Prostate gland (tissue), 2 donors: ENCODE data around the gene RAPGEF4. TPM values are rescaled to one million over a fixed set of nuclear protein-coding genes. Genes with fewer than 3 reads are reported as not detected.

Experiments used
- DNase-seq: peaks from one replicate; pipeline ENCODE4 v3.0.0-alpha.2; 2019; ENCODE audit warnings: low spot score
- H3K27ac ChIP-seq, 2 donors: fragments of 200-600 bp; sonication (generic); 2 replicates each; pipeline ENCODE4 v1.5.1; 2017 to 2019
- H3K27me3 ChIP-seq: fragments of 200-600 bp; sonication (generic); replicated peaks from 2 replicates; pipeline ENCODE4 v1.5.1; 2019; ENCODE audit not compliant: insufficient read depth
- H3K36me3 ChIP-seq, 2 donors: fragments of 200-600 bp; sonication (generic); 1 replicate in 1 of 2; 2 replicates in 1 of 2; pipeline versions ENCODE4 v1.5.1 to v1.8.1; 2017 to 2019
- H3K4me1 ChIP-seq: fragments of 200-600 bp; sonication (generic); replicated peaks from 2 replicates; pipeline ENCODE4 v1.5.1; 2019
- H3K4me3 ChIP-seq, 2 donors: fragments of 200-600 bp; sonication (generic); 2 replicates each; pipeline ENCODE4 v1.5.1; 2017 to 2019
- H3K9me3 ChIP-seq: fragments of 200-600 bp; sonication (generic); 2 replicates; pipeline ENCODE4 v1.5.1; 2017
- CTCF ChIP-seq, 4 experiments: fragments of 200-600 bp in 2 of 4; fragments of 450-650 bp in 2 of 4; sonication (generic) in 2 of 4; IDR thresholded peaks; 1 replicate in 3 of 4; 2 replicates in 1 of 4; pipeline ENCODE4 v1.5.1; 2016 to 2019; ENCODE audit warnings: antibody characterized with exemption in 4 of 4, mild to moderate bottlenecking in 2 of 4, moderate library complexity in 2 of 4
- POLR2A ChIP-seq: fragments of 450-650 bp; IDR thresholded peaks from one replicate; pipeline ENCODE4 v1.6.1; 2016; ENCODE audit warnings: antibody characterized with exemption, mild to moderate bottlenecking
- POLR2AphosphoS5 ChIP-seq: sonication (generic); formaldehyde crosslinking; IDR thresholded peaks from one replicate; pipeline ENCODE4 v1.6.1; 2017; ENCODE audit warnings: antibody characterized with exemption
- WGBS: methylation state at CpG from one replicate; pipeline ENCODE4 v1.1.5; 2018; 5-methylcytosine and 5-hydroxymethylcytosine counted together
- intact Hi-C: fragments of 100-400 bp; cut with DNase I; formaldehyde crosslinking; loops from one replicate; pipeline ENCODE4 v1.14.2; 2022
- total RNA-seq, 2 donors: library from RNA; depleted of rRNA; stranded (reverse); fragments of >200 nt; gene quantifications; one replicate each; pipeline ENCODE4 v1.1.0, GENCODE V29; 2016

Gene RAPGEF4
- total RNA-seq, 2 donors from 2014 or later: 7.3 to 31.0 TPM

DNA sequence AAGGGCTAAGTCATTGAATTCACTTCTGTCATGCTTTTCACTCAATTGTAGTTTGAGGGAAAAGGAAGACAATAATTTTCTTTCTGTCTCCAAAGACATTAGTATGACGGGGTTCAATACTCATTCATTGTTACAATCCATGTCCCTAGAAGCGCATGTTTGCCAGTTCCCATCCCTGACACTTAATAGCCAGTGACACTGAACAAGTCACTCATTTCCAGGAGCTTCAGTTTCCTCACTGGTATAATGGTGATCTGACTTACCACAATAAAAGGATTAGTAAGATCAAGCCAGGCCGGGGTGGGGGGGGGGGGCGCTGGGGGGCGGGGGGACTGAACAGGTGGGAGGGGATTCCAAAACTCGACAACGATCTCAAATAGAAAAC is 195.2 kb downstream of the RAPGEF4 start:
- Histone ChIP-seq H3K27me3 (no peaks in the 10 kb centered on the region), H3K27ac (peak overlapping the region; percentile 62 to 73), H3K4me1 (no peaks in the 10 kb centered on the region), H3K9me3 (no peaks in the 10 kb centered on the region), H3K4me3 (no peak overlapping the region), H3K36me3 (no peaks in the 10 kb centered on the region)
- TF ChIP-seq POLR2AphosphoS5: no peak
- no peak for TF ChIP-seq POLR2A
- TF ChIP-seq CTCF (IDR thresholded peaks at IDR 0.05): no peak
- intact Hi-C loops: loop anchor here (2.0 kb wide), 1 partner anchor 66 kb away; no protein-coding TSS in a partner anchor
- WGBS: 23% methylated on average over 7 of the region's 7 CpGs
- DNase-seq: no peak

DNA sequence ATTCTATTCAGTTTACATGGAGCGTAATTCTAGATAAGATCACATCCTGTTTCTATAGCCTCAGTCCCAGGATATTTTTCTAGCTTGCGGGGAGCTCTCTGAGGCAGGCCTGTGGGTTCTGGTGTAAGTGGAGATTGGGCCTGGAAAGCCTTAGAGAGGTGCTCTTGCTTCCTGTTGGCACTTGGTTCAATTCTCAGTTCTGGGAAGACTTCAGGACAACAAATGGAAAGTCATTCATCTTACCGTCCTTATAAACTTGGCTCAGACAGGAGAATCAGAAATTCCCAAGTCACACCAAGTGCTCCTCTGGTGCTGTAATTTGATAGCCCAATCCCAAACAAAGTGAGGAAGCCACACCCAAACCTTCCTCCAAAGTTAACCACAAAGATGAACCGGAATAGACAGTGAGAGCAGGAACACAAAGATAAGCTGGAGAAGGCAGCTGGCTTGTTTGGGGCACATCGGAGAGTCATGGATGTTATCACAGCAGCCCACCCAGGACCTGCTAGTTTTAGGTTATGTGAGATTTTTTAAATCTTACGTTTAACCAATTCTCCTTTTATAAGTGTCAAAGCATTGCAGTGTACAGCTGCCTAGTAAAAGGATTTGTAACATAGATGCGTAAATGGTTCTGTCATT is 195.7 kb downstream of the RAPGEF4 start:
- Histone ChIP-seq H3K4me3 (peak overlapping the region in 1 of 2 donors; percentile 10), H3K4me1 (no peaks in the 10 kb centered on the region), H3K9me3 (no peaks in the 10 kb centered on the region), H3K27ac (peak overlapping the region; percentile 62 to 73), H3K27me3 (no peaks in the 10 kb centered on the region), H3K36me3 (no peaks in the 10 kb centered on the region)
- WGBS: 9% methylated on average over 7 of the region's 7 CpGs
- intact Hi-C loops: loop anchor here (2.0 kb wide), 1 partner anchor 67 kb away; no protein-coding TSS in a partner anchor
- DNase-seq: peak; percentile 72
- TF ChIP-seq POLR2AphosphoS5 (peak; percentile 85), POLR2A (no peak)

GRCh38 chr2:172931918-172932520 is 196.4 kb downstream of the RAPGEF4 start:
- Histone ChIP-seq H3K9me3 (no peaks in the 10 kb centered on the region), H3K4me1 (no peaks in the 10 kb centered on the region), H3K36me3 (no peaks in the 10 kb centered on the region), H3K27me3 (no peaks in the 10 kb centered on the region), H3K27ac (peak overlapping the region; percentile 62 to 73), H3K4me3 (peak overlapping the region in 1 of 2 donors; percentile 10)
- TF ChIP-seq POLR2AphosphoS5 (no peak), POLR2A (no peak), CTCF (IDR thresholded peaks at IDR 0.05) (peak; percentile 66 to 88 (median 76))
- DNase-seq: peak; percentile 75
- intact Hi-C loops: loop anchor here (2.0 kb wide), 2 partner anchors 67 to 117 kb away; no protein-coding TSS in a partner anchor
- WGBS: 2% methylated on average over 8 of the region's 8 CpGs

DNA sequence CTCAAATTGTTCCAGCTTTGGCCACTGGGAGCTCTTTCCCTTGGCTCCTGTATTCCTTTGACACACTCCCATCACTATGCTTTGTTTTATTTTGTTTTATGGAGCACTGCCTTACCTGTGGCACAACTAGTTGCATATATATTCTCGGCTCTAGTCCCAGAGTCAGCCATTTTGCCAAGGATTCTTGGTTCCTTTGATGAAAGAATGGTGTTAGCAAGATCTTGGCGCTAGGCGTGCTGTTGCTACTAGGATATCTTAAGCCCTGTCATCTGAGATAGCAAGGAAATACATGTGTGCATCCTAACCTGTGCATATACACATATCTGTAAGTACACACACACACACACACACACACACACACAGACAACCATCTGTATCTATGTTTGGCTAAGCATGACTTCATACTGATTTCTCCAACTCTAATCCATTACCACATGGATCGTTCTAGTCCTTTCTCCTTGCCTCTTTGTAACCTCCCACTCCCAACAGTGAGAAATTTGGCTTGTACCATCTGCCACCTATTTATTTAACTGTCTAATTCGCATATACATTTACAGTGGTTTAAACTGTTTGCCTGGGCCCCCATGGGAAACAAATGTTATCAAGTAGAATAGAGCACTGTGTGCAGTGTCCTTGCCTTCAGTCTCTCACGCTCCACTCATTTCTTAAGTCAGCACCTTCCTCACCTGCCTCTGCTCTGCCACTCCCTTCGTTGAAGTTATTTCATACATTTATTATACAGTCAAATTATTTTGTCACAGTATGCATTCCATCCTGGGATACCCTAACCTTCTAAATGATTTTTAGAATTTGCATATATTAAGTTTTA is 202.5 kb downstream of the RAPGEF4 start:
- Histone ChIP-seq H3K27ac (no peak overlapping the region), H3K9me3 (no peaks in the 10 kb centered on the region), H3K4me1 (no peaks in the 10 kb centered on the region), H3K4me3 (no peak overlapping the region), H3K36me3 (no peaks in the 10 kb centered on the region), H3K27me3 (no peaks in the 10 kb centered on the region)
- intact Hi-C loops: no loop called here
- 97% methylated on average over 7 of the region's 7 CpGs for WGBS
- TF ChIP-seq POLR2A: no peak
- no peak for DNase-seq

GRCh38 chr2:172938713-172939375 is 203.2 kb downstream of the RAPGEF4 start:
- TF ChIP-seq CTCF (IDR thresholded peaks at IDR 0.05) (no peak), POLR2AphosphoS5 (no peak), POLR2A (no peak)
- H3K36me3 ChIP-seq: no peaks in the 10 kb centered on the region
- 57% methylated on average over 5 of the region's 5 CpGs for WGBS
- no peaks in the 10 kb centered on the region for H3K27me3 ChIP-seq
- DNase-seq: no peak
- H3K27ac ChIP-seq: no peak overlapping the region
- no peak overlapping the region for H3K4me3 ChIP-seq
- H3K4me1 ChIP-seq: no peaks in the 10 kb centered on the region
- no peaks in the 10 kb centered on the region for H3K9me3 ChIP-seq
- intact Hi-C loops: no loop called here
